Measurements from ENCODE around the gene MTG2.

Gene MTG2

GRCh38 chr20:62137092-62137384 lies 45.8 kb upstream of the MTG2 start:
- TF ChIP-seq CTCF (IDR thresholded peaks at IDR 0.05; ENCODE audit: low read depth, low read length), result no peak
- DNase-seq (ENCODE audit: extremely low read depth, low read depth), result no peak

- TF ChIP-seq CTCF (IDR thresholded peaks at IDR 0.05; ENCODE audit: low read depth, low read length), result no peak
- no peak for DNase-seq (ENCODE audit: extremely low read depth, low read depth)
Observed at GRCh38 chr20:62137478-62138203, 45.2 kb upstream of the MTG2 start.

DNA sequence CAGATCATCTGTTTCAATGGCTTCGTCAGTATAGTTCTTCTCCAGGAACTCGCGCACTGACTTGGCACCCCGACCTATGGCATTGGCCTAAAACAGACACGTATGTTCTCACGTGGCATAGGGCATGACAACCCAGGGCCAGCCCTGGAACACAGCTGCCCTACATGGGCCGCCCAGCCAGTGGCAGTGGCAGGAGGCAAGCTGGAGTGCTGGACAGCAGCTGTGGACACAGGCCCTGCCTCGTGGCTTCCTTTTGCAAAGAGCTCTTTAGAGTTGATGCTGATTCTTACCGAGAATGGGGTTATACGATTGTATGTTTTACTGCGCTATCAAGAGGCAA lies 44.7 kb upstream of the MTG2 start:
- TF ChIP-seq CTCF (IDR thresholded peaks at IDR 0.05; ENCODE audit: low read depth, low read length), result no peak
- DNase-seq (ENCODE audit: extremely low read depth, low read depth), result no peak

- no peak for DNase-seq (ENCODE audit: extremely low read depth, low read depth)
- no peak for TF ChIP-seq CTCF (IDR thresholded peaks at IDR 0.05; ENCODE audit: low read depth, low read length)
Observed at GRCh38 chr20:62138912-62139311, 43.9 kb upstream of the MTG2 start.

DNA sequence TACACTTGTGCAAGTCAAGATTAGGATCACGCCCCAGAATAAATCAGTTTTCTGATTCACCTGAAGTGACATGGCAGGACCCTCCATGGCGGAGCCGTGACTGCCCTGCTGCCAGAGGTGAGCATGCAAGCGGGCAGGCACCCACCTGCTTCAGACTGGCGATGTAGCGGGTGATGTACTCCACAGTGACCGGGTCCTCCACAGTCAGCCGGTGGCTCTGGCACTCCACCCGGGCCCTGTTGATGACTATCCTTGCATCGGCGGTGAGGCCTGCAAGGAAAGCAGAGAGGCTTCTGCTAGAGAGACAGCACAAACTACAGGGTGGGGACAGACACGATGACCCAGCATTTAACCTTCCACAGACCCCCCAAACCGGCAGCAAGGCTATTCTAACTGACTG lies 43.2 kb upstream of the MTG2 start:
- TF ChIP-seq CTCF (IDR thresholded peaks at IDR 0.05; ENCODE audit: low read depth, low read length), result no peak
- DNase-seq (ENCODE audit: extremely low read depth, low read depth), result no peak

DNA sequence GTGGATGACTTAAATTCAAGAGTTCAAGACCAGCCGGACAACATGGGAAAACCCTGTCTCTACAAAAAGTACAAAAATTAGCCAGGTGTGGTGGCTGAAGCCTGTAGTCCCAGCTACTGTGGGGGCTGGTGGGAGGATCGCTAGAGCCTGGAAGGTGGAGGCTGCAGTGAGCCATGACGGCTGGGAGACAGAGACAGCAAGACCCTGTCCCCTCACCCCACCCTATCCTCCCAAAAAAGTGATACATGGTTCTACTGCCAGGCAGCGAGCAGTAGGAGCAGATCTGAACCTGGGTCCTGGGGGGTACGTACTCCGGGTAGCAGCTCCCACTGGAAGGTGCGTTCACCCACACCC lies 41.8 kb upstream of the MTG2 start:
- TF ChIP-seq CTCF (IDR thresholded peaks at IDR 0.05; ENCODE audit: low read depth, low read length), result no peak

GRCh38 chr20:62141397-62142251 lies 41.2 kb upstream of the MTG2 start:
- DNase-seq (ENCODE audit: extremely low read depth, low read depth), result no peak
- TF ChIP-seq CTCF (IDR thresholded peaks at IDR 0.05; ENCODE audit: low read depth, low read length), result peak; percentile 41

More for the DNA sequence above, 41.8 kb upstream of the MTG2 start:
- DNase-seq (ENCODE audit: extremely low read depth, low read depth), result no peak
